HEK293T (cell line): ENCODE measurements around the gene PPP2R5D.

ENCODE experiments used
- BHLHE40 ChIP-seq: fragments of 450-650 bp; IDR thresholded peaks from 2 replicates; pipeline ENCODE4 v1.6.1; 2016; ENCODE audit warnings: mild to moderate bottlenecking, moderate library complexity, borderline replicate concordance
- CTBP1 ChIP-seq: fragments of 450-650 bp; IDR thresholded peaks from 2 replicates; pipeline ENCODE4 v1.6.1; 2016; ENCODE audit warnings: borderline replicate concordance
- ELF4 ChIP-seq: fragments of 450-650 bp; IDR thresholded peaks from 2 replicates; pipeline ENCODE4 v1.6.1; 2017; ENCODE audit warnings: antibody characterized with exemption
- FOXA1 ChIP-seq: fragments of 450-650 bp; IDR thresholded peaks from 2 replicates; pipeline ENCODE4 v1.6.1; 2016; ENCODE audit warnings: mild to moderate bottlenecking
- FOXM1 ChIP-seq: fragments of 450-650 bp; IDR thresholded peaks from 2 replicates; pipeline ENCODE4 v1.6.1; 2017; ENCODE audit warnings: mild to moderate bottlenecking, borderline replicate concordance
- HDGF ChIP-seq: fragments of 450-650 bp; IDR thresholded peaks from 2 replicates; pipeline ENCODE4 v1.6.1; 2017; ENCODE audit warnings: antibody characterized with exemption, borderline replicate concordance
- L3MBTL2 ChIP-seq: fragments of 450-650 bp; conservative IDR thresholded peaks from 2 replicates; pipeline ENCODE4 v1.6.1; 2016; ENCODE audit warnings: mild to moderate bottlenecking
- NFRKB ChIP-seq: fragments of 450-650 bp; IDR thresholded peaks from 2 replicates; pipeline ENCODE4 v1.6.1; 2016; ENCODE audit warnings: mild to moderate bottlenecking, moderate library complexity
- SP1 ChIP-seq: fragments of 450-650 bp; IDR thresholded peaks from 2 replicates; pipeline ENCODE4 v1.6.1; 2017
- SUZ12 ChIP-seq: fragments of 450-650 bp; IDR thresholded peaks from 2 replicates; pipeline ENCODE4 v1.6.1; 2016; ENCODE audit warnings: mild to moderate bottlenecking
- TARDBP ChIP-seq: fragments of 450-650 bp; IDR thresholded peaks from 2 replicates; pipeline ENCODE4 v1.6.1; 2016
- TF ChIP-seq, protein P1 (sequence below): fragments of 450-650 bp; IDR thresholded peaks from 2 replicates; pipeline ENCODE4 v1.6.1; 2016

DNA sequence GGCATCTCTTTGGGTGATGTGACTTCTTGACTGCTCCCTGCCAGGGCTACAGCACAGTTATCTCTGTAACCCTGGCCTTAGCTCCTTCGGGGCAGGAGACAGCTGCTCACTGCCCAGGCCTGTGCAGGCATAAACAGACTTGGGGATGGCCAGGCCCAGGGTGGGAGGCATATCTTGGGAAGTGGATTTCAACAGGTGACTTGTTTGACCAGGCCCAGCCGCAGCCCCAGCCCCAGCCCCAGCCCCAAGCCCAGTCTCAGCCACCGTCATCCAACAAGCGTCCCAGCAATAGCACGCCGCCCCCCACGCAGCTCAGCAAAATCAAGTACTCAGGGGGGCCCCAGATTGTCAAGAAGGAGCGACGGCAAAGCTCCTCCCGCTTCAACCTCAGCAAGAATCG, 21.9 kb downstream of the PPP2R5D start:
- TF ChIP-seq NFRKB = no peak
- no peak for TF ChIP-seq FOXM1
- no peak for TF ChIP-seq SP1
- no peak for TF ChIP-seq HDGF
- no peak for TF ChIP-seq CTBP1
- no peak for TF ChIP-seq FOXA1
- no peak for TF ChIP-seq ELF4
- TF ChIP-seq, protein P1, sequence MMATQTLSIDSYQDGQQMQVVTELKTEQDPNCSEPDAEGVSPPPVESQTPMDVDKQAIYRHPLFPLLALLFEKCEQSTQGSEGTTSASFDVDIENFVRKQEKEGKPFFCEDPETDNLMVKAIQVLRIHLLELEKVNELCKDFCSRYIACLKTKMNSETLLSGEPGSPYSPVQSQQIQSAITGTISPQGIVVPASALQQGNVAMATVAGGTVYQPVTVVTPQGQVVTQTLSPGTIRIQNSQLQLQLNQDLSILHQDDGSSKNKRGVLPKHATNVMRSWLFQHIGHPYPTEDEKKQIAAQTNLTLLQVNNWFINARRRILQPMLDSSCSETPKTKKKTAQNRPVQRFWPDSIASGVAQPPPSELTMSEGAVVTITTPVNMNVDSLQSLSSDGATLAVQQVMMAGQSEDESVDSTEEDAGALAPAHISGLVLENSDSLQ = no peak
- no peak for TF ChIP-seq L3MBTL2
- TF ChIP-seq TARDBP = no peak
- TF ChIP-seq SUZ12 = no peak
- no peak for TF ChIP-seq BHLHE40
